HepG2 (cell line): Measurements from ENCODE around the gene PDGFRB. TPM values are rescaled to one million over a fixed set of nuclear protein-coding genes. Genes with fewer than 3 reads are reported as not detected.

ENCODE experiments used
- ADNP ChIP-seq: sonication (generic); formaldehyde crosslinking; IDR thresholded peaks from 2 replicates; pipeline ENCODE4 v1.4.0; 2020; ENCODE audit warnings: missing genetic modification reagents
- CBX2 ChIP-seq, 2 experiments: fragments of 200-600 bp in 1 of 2; sonication (generic); formaldehyde crosslinking in 1 of 2; IDR thresholded peaks; 2 replicates each; pipeline versions ENCODE4 v1.7.0 to v1.8.1; 2018 to 2022; ENCODE audit warnings: low read depth in 2 of 2, low read length in 1 of 2, mild to moderate bottlenecking in 1 of 2, missing genetic modification reagents in 1 of 2
- CBX5 ChIP-seq: sonication (generic); formaldehyde crosslinking; IDR thresholded peaks from 2 replicates; pipeline ENCODE4 v1.4.0; 2020; ENCODE audit warnings: missing genetic modification reagents, borderline replicate concordance
- CCAR2 ChIP-seq: fragments of 200-400 bp; formaldehyde crosslinking; optimal IDR thresholded peaks from 2 replicates; pipeline ENCODE3; 2018; ENCODE audit warnings: low read depth, mild to moderate bottlenecking, low read length, moderate library complexity
- IRF2 ChIP-seq: IDR thresholded peaks from 2 replicates; pipeline ENCODE4 v1.6.1; 2018; ENCODE audit warnings: missing genetic modification reagents, missing compliant biosample characterization
- IRF9 ChIP-seq: sonication (generic); formaldehyde crosslinking; IDR thresholded peaks from 2 replicates; pipeline ENCODE4 v1.8.0; 2022; ENCODE audit warnings: missing genetic modification reagents, mild to moderate bottlenecking, borderline replicate concordance
- KDM2A ChIP-seq: sonication (generic); formaldehyde crosslinking; IDR thresholded peaks from 2 replicates; pipeline ENCODE4 v1.4.0; 2020; ENCODE audit warnings: low read depth, missing genetic modification reagents, borderline replicate concordance
- RBAK ChIP-seq: sonication (generic); formaldehyde crosslinking; IDR thresholded peaks from 2 replicates; pipeline ENCODE4 v1.5.1; 2020; ENCODE audit warnings: mild to moderate bottlenecking, missing genetic modification reagents
- RBM39 ChIP-seq: fragments of 200-400 bp; formaldehyde crosslinking; IDR thresholded peaks from one replicate; pipeline ENCODE4 v1.6.1; 2018; ENCODE audit warnings: antibody characterized with exemption, mild to moderate bottlenecking, low read depth, low read length; ENCODE audit not compliant: poor library complexity, severe bottlenecking
- SMC3 ChIP-seq: IDR thresholded peaks from 2 replicates; pipeline ENCODE4 v1.6.1; 2011; ENCODE audit warnings: low read length, improper control_type of control experiment
- SPEN ChIP-seq: sonication (generic); formaldehyde crosslinking; IDR thresholded peaks from 2 replicates; pipeline ENCODE4 v1.5.1; 2020; ENCODE audit warnings: low read depth, mild to moderate bottlenecking, missing genetic modification reagents
- STAG1 ChIP-seq: sonication (generic); formaldehyde crosslinking; IDR thresholded peaks from 2 replicates; pipeline ENCODE4 v1.4.0; 2020; ENCODE audit warnings: missing genetic modification reagents
- TSC22D2 ChIP-seq: sonication (generic); formaldehyde crosslinking; IDR thresholded peaks from 2 replicates; pipeline ENCODE4 v1.5.1; 2020; ENCODE audit warnings: missing genetic modification reagents, mild to moderate bottlenecking, borderline replicate concordance
- ZFY ChIP-seq: sonication (generic); formaldehyde crosslinking; IDR thresholded peaks from 2 replicates; pipeline ENCODE4 v1.4.0; 2020; ENCODE audit warnings: missing genetic modification reagents
- ZKSCAN5 ChIP-seq: sonication (generic); formaldehyde crosslinking; IDR thresholded peaks from 2 replicates; pipeline ENCODE4 v1.5.1; 2020; ENCODE audit warnings: mild to moderate bottlenecking, missing genetic modification reagents
- ZMYM2 ChIP-seq: sonication (generic); formaldehyde crosslinking; IDR thresholded peaks from 2 replicates; pipeline ENCODE4 v1.8.0; 2022; ENCODE audit warnings: mild to moderate bottlenecking, missing genetic modification reagents
- ZNF598 ChIP-seq: sonication (generic); formaldehyde crosslinking; IDR thresholded peaks from 2 replicates; pipeline ENCODE4 v1.5.1; 2020; ENCODE audit warnings: mild to moderate bottlenecking, missing genetic modification reagents, borderline replicate concordance
- ZNF687 ChIP-seq: sonication (generic); formaldehyde crosslinking; IDR thresholded peaks from 2 replicates; pipeline ENCODE4 v1.5.1; 2020; ENCODE audit warnings: mild to moderate bottlenecking, missing genetic modification reagents, moderate library complexity
- ZNF761 ChIP-seq: sonication (generic); formaldehyde crosslinking; conservative IDR thresholded peaks from 2 replicates; pipeline ENCODE4 v1.4.0; 2020; ENCODE audit warnings: mild to moderate bottlenecking, missing genetic modification reagents
- ZNF788 ChIP-seq: sonication (generic); formaldehyde crosslinking; IDR thresholded peaks from 2 replicates; pipeline ENCODE4 v1.5.0; 2020; ENCODE audit warnings: mild to moderate bottlenecking, missing genetic modification reagents, borderline replicate concordance
- ZNF792 ChIP-seq: IDR thresholded peaks from 2 replicates; pipeline ENCODE4 v1.6.1; 2016
- polyA plus RNA-seq, 8 experiments: library from polyadenylated mRNA; depleted of rRNA in 3 of 8; stranded (reverse) in 7 of 8; unstranded in 1 of 8; fragments of >200 nt; fragmentation: Illumina TruSeq in 4 of 8; extraction: Trizol in 4 of 8; gene quantifications; 2 replicates each; pipeline versions ENCODE4 v1.2.1 to v1.2.3, GENCODE V29; 2011 to 2016; ENCODE audit warnings: low read depth in 4 of 8, missing spikeins in 1 of 8, mixed read lengths in 1 of 8; ENCODE audit not compliant: insufficient read depth in 1 of 8
- total RNA-seq, 5 experiments: library from RNA; depleted of rRNA; stranded (reverse); fragments of >200 nt; fragmentation: Illumina TruSeq; extraction: Trizol; gene quantifications; 2 replicates each; pipeline ENCODE4 v1.2.3, GENCODE V29; 2016; ENCODE audit warnings: low read depth in 1 of 5
- TF ChIP-seq, protein P1 (sequence below): sonication (generic); formaldehyde crosslinking; IDR thresholded peaks from 2 replicates; pipeline ENCODE4 v1.9.0; 2022; ENCODE audit warnings: missing genetic modification reagents, mild to moderate bottlenecking, borderline replicate concordance

PDGFRB gene
- total and polyA plus RNA-seq, 2 of the 13 experiments (the other 11 are each of a cell fraction or from before 2014, with no cell fraction given): 4.0 to 21.0 TPM

GRCh38 chr5:150161242-150162141 lies 5.8 kb upstream of the PDGFRB start (continued):
- TF ChIP-seq SMC3 (peak; percentile 82), CBX2 (IDR thresholded peaks at IDR 0.05; ENCODE audit: low read depth, low read length) (no peak), CBX2 (CRISPR knock-in tag; IDR thresholded peaks at IDR 0.05; ENCODE audit: low read depth) (no peak), ZFY (peak; percentile 43; the same call in 1 of the 2 replicates), ZNF598 (CRISPR knock-in tag) (no peak), RBAK (CRISPR knock-in tag) (no peak), ZNF792 (CRISPR knock-in tag) (0 out of 2 replicates have a peak, but pooled peaks have one; percentile 34), ZNF788 (CRISPR knock-in tag) (0 out of 2 replicates have a peak, but pooled peaks have one; percentile 29), ZNF761 (0 out of 2 replicates have a peak, but pooled peaks have one; percentile 32), ADNP (CRISPR knock-in tag) (0 out of 2 replicates have a peak, but pooled peaks have one; percentile 15), TSC22D2 (no peak), CBX5 (CRISPR knock-in tag) (no peak), ZNF687 (CRISPR knock-in tag) (peak; percentile 51), CCAR2 (no peak), SPEN (CRISPR knock-in tag) (0 out of 2 replicates have a peak, but pooled peaks have one; percentile 24), IRF2 (0 out of 2 replicates have a peak, but pooled peaks have one; percentile 9), KDM2A (CRISPR knock-in tag) (peak; percentile 61; the same call in 1 of the 2 replicates), RBM39 (no peak), ZMYM2 (CRISPR knock-in tag) (no peak), STAG1 (peak; percentile 63), IRF9 (no peak), ZKSCAN5 (0 out of 2 replicates have a peak, but pooled peaks have one; percentile 41)
- TF ChIP-seq, protein P1, sequence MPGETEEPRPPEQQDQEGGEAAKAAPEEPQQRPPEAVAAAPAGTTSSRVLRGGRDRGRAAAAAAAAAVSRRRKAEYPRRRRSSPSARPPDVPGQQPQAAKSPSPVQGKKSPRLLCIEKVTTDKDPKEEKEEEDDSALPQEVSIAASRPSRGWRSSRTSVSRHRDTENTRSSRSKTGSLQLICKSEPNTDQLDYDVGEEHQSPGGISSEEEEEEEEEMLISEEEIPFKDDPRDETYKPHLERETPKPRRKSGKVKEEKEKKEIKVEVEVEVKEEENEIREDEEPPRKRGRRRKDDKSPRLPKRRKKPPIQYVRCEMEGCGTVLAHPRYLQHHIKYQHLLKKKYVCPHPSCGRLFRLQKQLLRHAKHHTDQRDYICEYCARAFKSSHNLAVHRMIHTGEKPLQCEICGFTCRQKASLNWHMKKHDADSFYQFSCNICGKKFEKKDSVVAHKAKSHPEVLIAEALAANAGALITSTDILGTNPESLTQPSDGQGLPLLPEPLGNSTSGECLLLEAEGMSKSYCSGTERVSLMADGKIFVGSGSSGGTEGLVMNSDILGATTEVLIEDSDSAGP (CRISPR knock-in tag): peak; percentile 63; the same call in 1 of the 2 replicates
